Coronary artery (tissue), 2 donors: ENCODE results near the gene CCDC174.

Experiments used
- DNase-seq: peaks from one replicate; pipeline ENCODE4 v3.0.0-alpha.2; 2017; ENCODE audit warnings: low spot score
- H3K27ac ChIP-seq, 2 donors: fragments of 200-600 bp; sonication (generic); one replicate each; pipeline ENCODE4 v1.5.1; 2016 to 2019
- H3K4me3 ChIP-seq: fragments of 200-600 bp; sonication (generic); 2 replicates; pipeline ENCODE4 v1.5.1; 2016; ENCODE audit warnings: mild to moderate bottlenecking, moderate library complexity
- TF ChIP-seq, protein P1 (sequence below): fragments of 200-600 bp; sonication (generic); IDR thresholded peaks from one replicate; pipeline ENCODE4 v1.5.1; 2019; ENCODE audit warnings: antibody characterized with exemption

The CCDC174 gene

DNA sequence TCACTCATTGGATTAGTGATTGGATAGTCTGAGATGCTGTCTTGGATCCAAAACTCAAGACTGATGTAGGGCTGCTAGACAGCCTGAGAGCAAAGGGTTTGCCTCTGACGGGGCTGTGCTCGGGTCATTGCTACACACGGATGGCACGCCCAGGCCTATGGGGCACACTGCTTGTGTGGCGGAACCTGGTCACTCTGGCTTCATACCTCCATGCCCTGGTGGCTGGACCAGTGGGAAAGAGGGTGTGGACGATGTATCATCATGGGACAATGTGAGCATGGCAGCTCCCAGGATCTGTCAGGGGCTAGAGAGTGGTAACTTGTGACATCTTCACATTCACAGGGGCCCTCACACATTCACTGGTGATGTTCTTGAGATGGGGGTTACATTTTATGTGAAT is 18.1 kb upstream of the CCDC174 start:
- Histone ChIP-seq H3K27ac (no peak overlapping the region), H3K4me3 (no peak overlapping the region)
- DNase-seq: no peak
- TF ChIP-seq, protein P1, sequence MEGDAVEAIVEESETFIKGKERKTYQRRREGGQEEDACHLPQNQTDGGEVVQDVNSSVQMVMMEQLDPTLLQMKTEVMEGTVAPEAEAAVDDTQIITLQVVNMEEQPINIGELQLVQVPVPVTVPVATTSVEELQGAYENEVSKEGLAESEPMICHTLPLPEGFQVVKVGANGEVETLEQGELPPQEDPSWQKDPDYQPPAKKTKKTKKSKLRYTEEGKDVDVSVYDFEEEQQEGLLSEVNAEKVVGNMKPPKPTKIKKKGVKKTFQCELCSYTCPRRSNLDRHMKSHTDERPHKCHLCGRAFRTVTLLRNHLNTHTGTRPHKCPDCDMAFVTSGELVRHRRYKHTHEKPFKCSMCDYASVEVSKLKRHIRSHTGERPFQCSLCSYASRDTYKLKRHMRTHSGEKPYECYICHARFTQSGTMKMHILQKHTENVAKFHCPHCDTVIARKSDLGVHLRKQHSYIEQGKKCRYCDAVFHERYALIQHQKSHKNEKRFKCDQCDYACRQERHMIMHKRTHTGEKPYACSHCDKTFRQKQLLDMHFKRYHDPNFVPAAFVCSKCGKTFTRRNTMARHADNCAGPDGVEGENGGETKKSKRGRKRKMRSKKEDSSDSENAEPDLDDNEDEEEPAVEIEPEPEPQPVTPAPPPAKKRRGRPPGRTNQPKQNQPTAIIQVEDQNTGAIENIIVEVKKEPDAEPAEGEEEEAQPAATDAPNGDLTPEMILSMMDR: no peak

DNA sequence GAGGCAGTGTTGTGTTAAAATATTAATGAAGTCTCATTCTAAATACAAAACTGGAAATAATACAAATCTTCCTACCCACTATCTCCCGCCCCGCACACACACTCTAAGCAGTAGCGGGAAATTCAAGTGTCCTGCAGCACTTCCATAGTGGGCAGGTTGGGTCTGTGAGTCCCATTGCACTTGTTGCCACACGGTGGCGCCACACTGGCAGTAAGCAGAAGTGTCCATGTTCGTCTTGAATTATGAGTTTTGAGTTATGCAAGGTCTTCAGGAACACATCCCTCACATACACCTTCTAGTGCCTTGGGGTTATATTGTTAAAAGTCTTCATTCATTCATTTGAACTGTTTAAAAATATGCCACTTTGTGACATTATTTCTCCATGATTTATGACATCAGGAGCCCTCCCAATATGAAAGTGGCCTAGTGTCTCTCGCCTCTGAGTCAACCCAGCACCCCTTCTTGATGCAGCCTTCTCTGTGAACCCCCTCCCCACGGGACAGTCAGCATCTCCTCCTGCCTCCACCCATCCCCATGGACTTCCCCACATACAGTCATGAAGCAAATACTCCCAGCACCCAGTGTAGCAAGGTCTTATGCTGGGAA is 17.6 kb upstream of the CCDC174 start:
- Histone ChIP-seq H3K27ac (no peak overlapping the region), H3K4me3 (no peak overlapping the region)
- DNase-seq: no peak
- TF ChIP-seq, protein P1: no peak

- Histone ChIP-seq H3K27ac (no peak overlapping the region), H3K4me3 (no peak overlapping the region)
- no peak for DNase-seq
- TF ChIP-seq, protein P1: no peak
Measured at GRCh38 chr3:14634763-14635400, 16.7 kb upstream of the CCDC174 start.

- no peak overlapping the region for H3K27ac ChIP-seq
- H3K4me3 ChIP-seq: no peak overlapping the region
- DNase-seq: peak; percentile 28
- TF ChIP-seq, protein P1: no peak
Measured at GRCh38 chr3:14636496-14637087, 15.0 kb upstream of the CCDC174 start.

- Histone ChIP-seq H3K27ac (no peak overlapping the region), H3K4me3 (no peak overlapping the region)
- TF ChIP-seq, protein P1: no peak
- DNase-seq: no peak
Measured at GRCh38 chr3:14640157-14640562, 11.4 kb upstream of the CCDC174 start.

DNA sequence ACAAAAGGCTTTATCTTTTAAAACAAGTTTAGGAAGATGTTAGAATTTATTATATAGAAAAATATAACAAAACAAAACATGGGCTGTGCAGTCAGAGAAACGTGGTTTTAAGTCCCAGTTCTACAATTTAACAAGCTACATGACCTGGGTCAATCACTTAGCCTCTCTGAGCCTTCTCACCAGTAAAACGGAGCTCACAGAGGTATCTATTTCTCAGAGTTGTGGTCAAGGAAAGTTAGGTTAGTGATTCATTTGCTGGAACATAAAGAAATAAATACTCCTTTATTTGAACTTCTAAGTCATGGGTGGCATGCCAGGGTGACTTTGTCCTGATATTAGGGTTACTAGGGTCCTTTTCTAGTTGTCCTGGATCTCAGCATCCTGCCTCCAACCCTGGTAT is 10.8 kb upstream of the CCDC174 start:
- TF ChIP-seq, protein P1: no peak
- no peak for DNase-seq
- Histone ChIP-seq H3K4me3 (no peak overlapping the region), H3K27ac (no peak overlapping the region)

DNA sequence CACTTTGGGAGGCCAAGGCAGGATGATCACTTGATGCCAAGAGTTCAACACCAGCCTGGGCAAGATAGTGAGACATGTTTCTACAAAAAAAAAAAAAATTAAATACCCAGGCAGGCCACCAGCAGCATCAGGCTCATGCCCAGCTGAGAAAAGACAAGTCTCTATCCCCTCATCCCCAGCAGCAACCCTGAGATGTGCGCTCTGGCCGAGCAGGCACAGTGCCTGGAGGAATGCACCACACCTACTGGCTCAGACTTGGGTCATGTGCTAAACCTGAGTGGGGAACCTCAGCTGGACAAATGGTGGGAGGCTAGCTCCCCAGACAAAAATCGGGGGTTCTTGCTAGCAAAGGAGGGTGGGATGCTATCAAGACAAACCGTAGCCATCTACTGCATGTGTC is 10.2 kb upstream of the CCDC174 start:
- Histone ChIP-seq H3K27ac (no peak overlapping the region), H3K4me3 (no peak overlapping the region)
- no peak for DNase-seq
- TF ChIP-seq, protein P1: no peak
